ENCODE results near the gene TBC1D1. TPM values are rescaled to one million over a fixed set of nuclear protein-coding genes. Genes with fewer than 3 reads are reported as not detected.

Gene TBC1D1
- total RNA-seq, 1 experiment from 2014 or later: 56.0 TPM

- Histone ChIP-seq H3K27me3 (ENCODE audit: control insufficient read depth, insufficient read depth, low read length) (no peaks in the 10 kb centered on the region), H3K9me3 (ENCODE audit: control insufficient read depth, insufficient read depth, low read depth, low read length) (no peaks in the 10 kb centered on the region), H3K4me3 (ENCODE audit: low read depth in 2 of 2, low read length in 2 of 2) (no peak overlapping the region), H3K36me3 (ENCODE audit: control insufficient read depth, insufficient read depth, low read length) (no peaks in the 10 kb centered on the region), H3K4me1 (ENCODE audit: control insufficient read depth, insufficient read depth, low read length) (no peaks in the 10 kb centered on the region), H3K27ac (ENCODE audit: low read length) (no peak overlapping the region)
- in situ Hi-C loops (cut with HindIII; ENCODE audit: low pct_unique_long_range_greater_than_20kb, low sequenced_read_pairs): no loop called here
- POLR2A ChIA-PET: no interaction called here
- CTCF ChIA-PET: no interaction called here
- no TSS peak for BruUV-seq (replicated peaks)
- DNase-seq (ENCODE audit: low read depth, low spot score) (no peak), ATAC-seq (no peak)
- no peak for TF ChIP-seq POLR2AphosphoS5 (IDR thresholded peaks at IDR 0.05; ENCODE audit: low read depth, low read length)
- TF ChIP-seq CTCF (IDR thresholded peaks at IDR 0.05): no peak
- TF ChIP-seq SIN3A (IDR thresholded peaks at IDR 0.05; ENCODE audit: borderline replicate concordance, insufficient read depth, low read depth, low read length): no peak
- TF ChIP-seq TCF7L2 (IDR thresholded peaks at IDR 0.05; ENCODE audit: low read depth, low read length): no peak
- no peak for TF ChIP-seq REST (IDR thresholded peaks at IDR 0.05; ENCODE audit: insufficient read depth in 1 of 2, low read depth in 2 of 2, low read length in 1 of 2)
- intact Hi-C loops (cut with micrococcal nuclease; ENCODE audit: unreplicated experiment): no loop called here
Measured at GRCh38 chr4:37928426-37929416, 37.8 kb downstream of the TBC1D1 start.

- H3K9me3 ChIP-seq (ENCODE audit: control insufficient read depth, insufficient read depth, low read depth, low read length): no peaks in the 10 kb centered on the region
- CTCF ChIA-PET: no interaction called here
- POLR2A ChIA-PET: no interaction called here
- in situ Hi-C loops (cut with HindIII; ENCODE audit: low pct_unique_long_range_greater_than_20kb, low sequenced_read_pairs) (no loop called here), intact Hi-C loops (cut with micrococcal nuclease; ENCODE audit: unreplicated experiment) (no loop called here)
- no peak overlapping the region for H3K27ac ChIP-seq (ENCODE audit: low read length)
- BruUV-seq (replicated peaks): no TSS peak
- ATAC-seq (no peak), DNase-seq (ENCODE audit: low read depth, low spot score) (no peak)
- no peaks in the 10 kb centered on the region for H3K36me3 ChIP-seq (ENCODE audit: control insufficient read depth, insufficient read depth, low read length)
- H3K4me1 ChIP-seq (ENCODE audit: control insufficient read depth, insufficient read depth, low read length): no peaks in the 10 kb centered on the region
- H3K27me3 ChIP-seq (ENCODE audit: control insufficient read depth, insufficient read depth, low read length): no peaks in the 10 kb centered on the region
- no peak for TF ChIP-seq REST (IDR thresholded peaks at IDR 0.05; ENCODE audit: insufficient read depth in 1 of 2, low read depth in 2 of 2, low read length in 1 of 2)
- no peak for TF ChIP-seq SIN3A (IDR thresholded peaks at IDR 0.05; ENCODE audit: borderline replicate concordance, insufficient read depth, low read depth, low read length)
- no peak overlapping the region for H3K4me3 ChIP-seq (ENCODE audit: low read depth in 2 of 2, low read length in 2 of 2)
Measured at GRCh38 chr4:37934096-37934495, 43.2 kb downstream of the TBC1D1 start.
